OCI-LY7 (cell line): Measurements from ENCODE around the gene ALK. TPM values are rescaled to one million over a fixed set of nuclear protein-coding genes. Genes with fewer than 3 reads are reported as not detected.

Experiments
- BruUV-seq: library from RNA; stranded (reverse); fragments of 400-500 nt; replicated peaks from 2 replicates; lab custom pipeline; 2021; lab: Mats Ljungman, UMichigan
- CTCF ChIA-PET: fragments of 300-600 bp; sonication (Branson Sonifier 250); formaldehyde crosslinking; loops from one replicate; lab custom pipeline; 2022; ENCODE audit warnings: antibody characterized with exemption; ENCODE audit not compliant: unreplicated experiment; lab: Charles Lee
- POLR2A ChIA-PET: fragments of 300-600 bp; sonication (Branson Sonifier 250); formaldehyde crosslinking; loops from one replicate; lab custom pipeline; 2022; ENCODE audit warnings: antibody characterized with exemption; lab: Charles Lee
- DNase-seq: peaks from one replicate; pipeline ENCODE4 v3.0.0-alpha.2; 2015; ENCODE audit warnings: low spot score
- H2AFZ ChIP-seq: fragments of 200-600 bp; sonication (generic), shearing (Covaris generic); 2 replicates; pipeline ENCODE4 v1.6.1; 2014; ENCODE audit warnings: mild to moderate bottlenecking, antibody characterized with exemption, low read length, moderate library complexity
- H3K27ac ChIP-seq: fragments of 200-600 bp; sonication (generic); 2 replicates; pipeline ENCODE4 v1.5.1; 2014; ENCODE audit warnings: mixed run types, low read depth, mild to moderate bottlenecking, moderate library complexity, low read length, inconsistent platforms; ENCODE audit not compliant: poor library complexity, severe bottlenecking
- H3K36me3 ChIP-seq: fragments of 200-600 bp; sonication (generic); 2 replicates; pipeline ENCODE4 v1.6.1; 2014; ENCODE audit warnings: mild to moderate bottlenecking, antibody characterized with exemption, low read length, moderate library complexity, mixed read lengths; ENCODE audit not compliant: insufficient read depth
- H3K4me1 ChIP-seq: fragments of 200-600 bp; sonication (generic); 2 replicates; pipeline ENCODE4 v1.5.1; 2014; ENCODE audit warnings: mild to moderate bottlenecking, low read length; ENCODE audit not compliant: insufficient read depth, poor library complexity, severe bottlenecking
- H3K4me2 ChIP-seq: fragments of 200-600 bp; sonication (generic); 2 replicates; pipeline ENCODE4 v1.6.1; 2014; ENCODE audit warnings: mild to moderate bottlenecking, low read length
- H3K4me3 ChIP-seq: fragments of 200-600 bp; sonication (generic); 2 replicates; pipeline ENCODE4 v1.5.1; 2014; ENCODE audit warnings: mild to moderate bottlenecking, low read depth, low read length; ENCODE audit not compliant: poor library complexity, severe bottlenecking
- H3K79me2 ChIP-seq: fragments of 200-600 bp; sonication (generic); 2 replicates; pipeline ENCODE4 v1.6.1; 2016; ENCODE audit warnings: low read depth, mild to moderate bottlenecking, low read length, moderate library complexity, mixed read lengths; ENCODE audit not compliant: insufficient read depth
- H3K9me2 ChIP-seq: fragments of 200-600 bp; sonication (generic); 2 replicates; pipeline ENCODE4 v1.6.1; 2016; ENCODE audit warnings: mild to moderate bottlenecking, low read length, mixed read lengths; ENCODE audit not compliant: insufficient read depth
- H3K9me3 ChIP-seq: fragments of 200-600 bp; sonication (generic); 2 replicates; pipeline ENCODE4 v1.6.1; 2014; ENCODE audit warnings: mild to moderate bottlenecking, mixed run types, low read length, mixed read lengths
- H4K20me1 ChIP-seq: fragments of 200-600 bp; sonication (generic); 2 replicates; pipeline ENCODE4 v1.6.1; 2014; ENCODE audit warnings: mild to moderate bottlenecking, antibody characterized with exemption, low read length, moderate library complexity, mixed read lengths; ENCODE audit not compliant: insufficient read depth
- CTCF ChIP-seq: fragments of 200-600 bp; sonication (generic); conservative IDR thresholded peaks from 2 replicates; pipeline ENCODE4 v1.5.1; 2014; ENCODE audit warnings: mild to moderate bottlenecking, antibody characterized with exemption, low read length, moderate library complexity, mixed read lengths
- EZH2phosphoT487 ChIP-seq: fragments of 200-600 bp; sonication (generic); IDR thresholded peaks from 2 replicates; pipeline ENCODE4 v1.6.1; 2018; ENCODE audit warnings: low read depth, borderline replicate concordance, mild to moderate bottlenecking, mixed run types, antibody characterized with exemption, low read length, moderate library complexity, mixed read lengths
- intact Hi-C: fragments of 100-400 bp; cut with micrococcal nuclease; formaldehyde crosslinking; loops from one replicate; pipeline ENCODE4 v1.10.0; 2022; ENCODE audit not compliant: unreplicated experiment
- total RNA-seq, 2 experiments: library from RNA; depleted of rRNA in 1 of 2; stranded (reverse); fragments of >200 nt in 1 of 2; shearing (Covaris generic) in 1 of 2; gene quantifications; 2 replicates each; pipeline ENCODE4 v1.2.3, GENCODE V29; 2014 to 2022

ALK gene
- total RNA-seq, 2 experiments from 2014 or later = 0.09 TPM; not detected in 1

- Histone ChIP-seq H3K36me3 (no peaks in the 10 kb centered on the region), H3K4me2 (no peak overlapping the region), H3K27ac (no peak overlapping the region), H2AFZ (no peak overlapping the region), H3K4me1 (no peaks in the 10 kb centered on the region), H3K4me3 (no peak overlapping the region), H3K9me3 (no peaks in the 10 kb centered on the region), H3K79me2 (no peaks in the 10 kb centered on the region), H3K9me2 (no peaks in the 10 kb centered on the region), H4K20me1 (no peaks in the 10 kb centered on the region)
- TF ChIP-seq CTCF (no peak), EZH2phosphoT487 (no peak)
- ChIA-PET CTCF (no interaction called here), POLR2A (no interaction called here)
- no peak for DNase-seq
- intact Hi-C loops = no loop called here
- BruUV-seq = no TSS peak
Measured at GRCh38 chr2:29175338-29175737, 746.0 kb downstream of the ALK start.

- DNase-seq = no peak
- no peaks in the 10 kb centered on the region for H3K36me3 ChIP-seq
- no TSS peak for BruUV-seq
- H2AFZ ChIP-seq = no peak overlapping the region
- H3K4me1 ChIP-seq = no peaks in the 10 kb centered on the region
- no peaks in the 10 kb centered on the region for H3K9me2 ChIP-seq
- no peak for TF ChIP-seq CTCF
- no peak for TF ChIP-seq EZH2phosphoT487
- H3K9me3 ChIP-seq = no peaks in the 10 kb centered on the region
- H4K20me1 ChIP-seq = no peaks in the 10 kb centered on the region
- no peaks in the 10 kb centered on the region for H3K79me2 ChIP-seq
- H3K4me3 ChIP-seq = no peak overlapping the region
- H3K27ac ChIP-seq = no peak overlapping the region
- ChIA-PET POLR2A (no interaction called here), CTCF (no interaction called here)
- intact Hi-C loops = no loop called here
- no peak overlapping the region for H3K4me2 ChIP-seq
Measured at GRCh38 chr2:29174937-29175336, 746.4 kb downstream of the ALK start.

DNA sequence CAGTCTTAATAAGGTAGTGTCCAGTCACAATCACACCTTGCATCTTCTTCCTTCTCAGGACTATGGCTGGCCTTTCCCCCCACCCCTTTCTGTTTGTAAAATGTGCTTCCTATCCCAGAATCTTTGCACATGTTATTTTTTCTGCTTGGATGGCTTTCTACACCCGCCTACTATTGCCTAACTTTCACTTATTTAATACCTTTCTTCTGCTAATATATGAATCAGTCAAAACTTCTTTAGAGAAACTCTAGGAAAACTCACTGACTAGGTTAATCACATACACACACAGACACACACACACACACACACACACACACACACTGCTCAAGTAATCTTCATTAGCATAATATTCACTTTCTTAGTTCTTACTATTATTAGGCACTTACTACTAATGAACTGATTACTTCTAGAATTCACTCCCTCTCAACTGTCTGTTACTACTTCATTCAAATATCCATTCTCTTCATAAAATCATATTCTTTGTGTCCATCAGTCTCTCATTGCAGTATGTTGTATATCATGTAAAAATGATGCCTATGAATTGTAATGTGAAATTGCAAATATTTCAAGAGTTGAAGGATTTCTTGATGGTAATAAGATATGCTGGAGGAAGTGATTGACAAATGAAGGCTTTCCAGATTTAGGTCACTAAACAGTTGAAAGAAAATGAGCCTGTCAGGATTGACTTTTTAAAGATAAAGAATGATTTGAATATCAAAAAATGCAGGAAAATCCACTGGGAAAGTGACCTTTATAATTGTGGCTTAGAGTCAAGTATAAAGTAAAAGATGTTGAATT lies 754.9 kb downstream of the ALK start:
- POLR2A ChIA-PET = no interaction called here
- CTCF ChIA-PET = no interaction called here
- H4K20me1 ChIP-seq = no peaks in the 10 kb centered on the region
- TF ChIP-seq EZH2phosphoT487 (no peak), CTCF (no peak)
- no peaks in the 10 kb centered on the region for H3K4me1 ChIP-seq
- no peaks in the 10 kb centered on the region for H3K9me3 ChIP-seq
- H3K27ac ChIP-seq = no peak overlapping the region
- no TSS peak for BruUV-seq
- intact Hi-C loops = no loop called here
- no peak for DNase-seq
- no peak overlapping the region for H3K4me3 ChIP-seq
- H2AFZ ChIP-seq = no peak overlapping the region
- no peaks in the 10 kb centered on the region for H3K36me3 ChIP-seq
- no peaks in the 10 kb centered on the region for H3K79me2 ChIP-seq
- no peaks in the 10 kb centered on the region for H3K9me2 ChIP-seq
- H3K4me2 ChIP-seq = no peak overlapping the region
